ENCODE results near the gene KIRREL1.

The KIRREL1 gene

DNA sequence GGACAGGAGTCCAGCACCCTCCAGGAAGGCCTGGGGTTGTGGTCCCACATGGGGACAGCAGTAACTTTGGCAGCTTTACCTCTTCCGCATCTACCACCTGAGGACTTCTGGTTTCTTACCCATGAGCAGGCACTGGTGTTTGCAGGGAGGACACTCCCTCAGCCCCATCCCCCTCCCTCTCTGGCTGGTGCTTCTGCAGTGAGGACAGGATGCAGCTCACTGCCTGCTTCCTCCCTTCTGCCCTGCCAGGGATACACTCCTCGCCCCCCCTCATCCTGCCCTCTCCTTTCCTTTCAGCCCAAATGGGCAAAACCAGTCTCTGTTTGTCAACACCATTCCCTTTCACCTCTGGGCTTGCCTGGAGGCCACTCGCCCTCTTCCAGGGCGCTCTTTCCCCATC lies 62.4 kb downstream of the KIRREL1 start:
- no peak overlapping the region for H2AK5ac ChIP-seq (ENCODE audit: low read length)
- peaks cover 10% of the 10 kb centered on the region for H3K79me2 ChIP-seq (ENCODE audit: control insufficient read depth, insufficient read depth, low read length)
- H4K8ac ChIP-seq (ENCODE audit: low read depth, low read length): no peak overlapping the region
- no peak overlapping the region for H3K27ac ChIP-seq (ENCODE audit: low read depth, low read length)
- peaks cover 17% of the 10 kb centered on the region for H3K79me1 ChIP-seq (ENCODE audit: low read length)
- H3K4me2 ChIP-seq (ENCODE audit: low read length): no peak overlapping the region
- H3K4ac ChIP-seq (ENCODE audit: low read depth, low read length): no peak overlapping the region
- H2BK120ac ChIP-seq (ENCODE audit: low read depth, low read length): no peak overlapping the region
- H3K4me3 ChIP-seq (ENCODE audit: low read length): no peak overlapping the region
- H2BK5ac ChIP-seq (ENCODE audit: low read length): no peak overlapping the region
- DNase-seq: peak; percentile 40
- WGBS (ENCODE audit: extremely low coverage, insufficient coverage, low lambda C conversion rate): no CpG with 5 or more reads among the region's 4 CpGs
- H4K5ac ChIP-seq (ENCODE audit: low read length): no peak overlapping the region
- H3K36me3 ChIP-seq (ENCODE audit: control insufficient read depth, insufficient read depth, low read length): peaks cover 1% of the 10 kb centered on the region
- H3K18ac ChIP-seq (ENCODE audit: low read length): no peak overlapping the region
- no peaks in the 10 kb centered on the region for H3K27me3 ChIP-seq (ENCODE audit: insufficient read depth, low read length, poor library complexity)
- H2BK15ac ChIP-seq (replicated peaks; ENCODE audit: low read depth): no peak overlapping the region
- H3K9ac ChIP-seq (ENCODE audit: low read length): no peak overlapping the region
- no peak overlapping the region for H3K23ac ChIP-seq (ENCODE audit: low read length)
- peak overlapping the region; percentile 36 for H3K56ac ChIP-seq (ENCODE audit: low read length)
- peaks cover 22% of the 10 kb centered on the region for H3K4me1 ChIP-seq (ENCODE audit: control insufficient read depth, low read depth, low read length)

DNA sequence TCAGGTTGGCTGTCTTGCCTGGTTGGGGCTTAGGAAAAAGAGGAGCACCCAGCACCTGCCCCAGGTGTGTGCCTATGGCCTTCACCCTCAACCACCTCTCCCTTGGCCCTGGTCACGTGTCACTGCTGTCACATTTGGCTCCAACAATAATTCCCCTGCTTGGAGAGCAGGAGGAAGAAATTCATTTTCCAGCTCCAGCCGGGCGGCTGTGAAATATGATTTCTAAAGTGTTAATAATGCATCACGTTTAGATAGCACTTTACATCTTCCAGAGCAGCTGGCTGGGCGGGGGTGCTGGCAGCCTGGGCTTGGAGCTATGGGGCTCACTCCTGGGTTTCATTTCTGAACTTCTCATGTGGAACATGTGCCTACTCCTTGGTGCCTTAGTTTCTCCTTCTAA lies 63.1 kb downstream of the KIRREL1 start:
- Histone ChIP-seq H3K27ac (ENCODE audit: low read depth, low read length) (no peak overlapping the region), H3K4me1 (ENCODE audit: control insufficient read depth, low read depth, low read length) (peaks cover 29% of the 10 kb centered on the region)
- WGBS (ENCODE audit: extremely low coverage, insufficient coverage, low lambda C conversion rate): no CpG with 5 or more reads among the region's 5 CpGs

DNA sequence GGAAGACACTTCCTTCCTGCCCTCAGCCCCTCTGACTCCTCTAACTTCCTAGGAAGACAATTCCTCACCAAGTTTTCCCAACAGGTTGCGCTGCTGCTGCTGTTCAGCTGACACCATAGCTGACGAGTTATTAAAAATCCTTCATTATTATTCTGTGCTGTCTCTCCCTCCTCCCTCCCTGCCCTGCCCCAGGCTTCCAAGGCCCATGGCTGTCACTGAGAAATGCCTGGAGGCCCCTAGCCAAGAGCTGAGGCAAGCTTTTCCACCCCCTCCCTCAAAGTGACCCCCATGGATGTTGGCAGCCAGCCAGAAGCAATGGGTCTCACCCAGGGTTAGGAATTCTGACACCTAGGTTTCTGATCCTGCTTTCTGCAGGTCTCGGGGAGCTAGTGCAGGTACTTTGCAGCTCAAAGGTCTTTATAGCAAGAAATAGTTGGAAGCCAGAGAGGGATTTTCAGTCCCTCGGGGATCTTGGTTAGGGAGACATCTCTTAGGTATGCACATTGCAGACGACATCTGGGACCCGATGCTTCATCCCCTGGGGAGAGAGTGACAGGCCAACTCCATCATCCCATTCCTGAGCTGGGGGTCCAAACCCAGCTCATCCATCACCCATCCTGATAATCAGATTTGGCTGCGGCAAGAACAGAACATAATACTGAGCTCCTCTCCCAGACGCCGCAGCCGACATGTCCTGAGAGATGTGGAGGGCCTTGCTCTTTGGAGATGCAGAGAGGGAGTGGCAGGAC lies 65.0 kb downstream of the KIRREL1 start:
- no peak overlapping the region for H2AK5ac ChIP-seq (ENCODE audit: low read length)
- no peak overlapping the region for H4K8ac ChIP-seq (ENCODE audit: low read depth, low read length)
- H3K79me2 ChIP-seq (ENCODE audit: control insufficient read depth, insufficient read depth, low read length): peaks cover 10% of the 10 kb centered on the region
- H3K4me1 ChIP-seq (ENCODE audit: control insufficient read depth, low read depth, low read length): peaks cover 32% of the 10 kb centered on the region
- no peaks in the 10 kb centered on the region for H3K36me3 ChIP-seq (ENCODE audit: control insufficient read depth, insufficient read depth, low read length)
- DNase-seq: no peak
- no peak overlapping the region for H3K4me2 ChIP-seq (ENCODE audit: low read length)
- no peak overlapping the region for H3K18ac ChIP-seq (ENCODE audit: low read length)
- H3K9ac ChIP-seq (ENCODE audit: low read length): no peak overlapping the region
- H3K27me3 ChIP-seq (ENCODE audit: insufficient read depth, low read length, poor library complexity): no peaks in the 10 kb centered on the region
- H2BK120ac ChIP-seq (ENCODE audit: low read depth, low read length): no peak overlapping the region
- H3K56ac ChIP-seq (ENCODE audit: low read length): no peak overlapping the region
- no peak overlapping the region for H2BK15ac ChIP-seq (replicated peaks; ENCODE audit: low read depth)
- H3K79me1 ChIP-seq (ENCODE audit: low read length): peaks cover 28% of the 10 kb centered on the region
- H3K4ac ChIP-seq (ENCODE audit: low read depth, low read length): no peak overlapping the region
- no CpG with 5 or more reads among the region's 10 CpGs for WGBS (ENCODE audit: extremely low coverage, insufficient coverage, low lambda C conversion rate)
- H2BK5ac ChIP-seq (ENCODE audit: low read length): no peak overlapping the region
- no peak overlapping the region for H3K4me3 ChIP-seq (ENCODE audit: low read length)
- H3K27ac ChIP-seq (ENCODE audit: low read depth, low read length): no peak overlapping the region
- no peak overlapping the region for H3K23ac ChIP-seq (ENCODE audit: low read length)
- no peak overlapping the region for H4K5ac ChIP-seq (ENCODE audit: low read length)

More for the DNA sequence above, 63.1 kb downstream of the KIRREL1 start:
- Histone ChIP-seq H4K5ac (ENCODE audit: low read length) (no peak overlapping the region), H3K4me2 (ENCODE audit: low read length) (no peak overlapping the region), H2AK5ac (ENCODE audit: low read length) (no peak overlapping the region), H3K36me3 (ENCODE audit: control insufficient read depth, insufficient read depth, low read length) (no peaks in the 10 kb centered on the region), H3K4ac (ENCODE audit: low read depth, low read length) (no peak overlapping the region), H3K23ac (ENCODE audit: low read length) (no peak overlapping the region), H4K8ac (ENCODE audit: low read depth, low read length) (no peak overlapping the region), H3K4me3 (ENCODE audit: low read length) (no peak overlapping the region), H3K27me3 (ENCODE audit: insufficient read depth, low read length, poor library complexity) (no peaks in the 10 kb centered on the region), H3K79me1 (ENCODE audit: low read length) (peaks cover 16% of the 10 kb centered on the region), H3K56ac (ENCODE audit: low read length) (no peak overlapping the region), H2BK120ac (ENCODE audit: low read depth, low read length) (no peak overlapping the region), H2BK5ac (ENCODE audit: low read length) (no peak overlapping the region), H3K9ac (ENCODE audit: low read length) (no peak overlapping the region), H3K79me2 (ENCODE audit: control insufficient read depth, insufficient read depth, low read length) (peaks cover 8% of the 10 kb centered on the region), H2BK15ac (replicated peaks; ENCODE audit: low read depth) (no peak overlapping the region), H3K18ac (ENCODE audit: low read length) (no peak overlapping the region)
- DNase-seq: no peak

DNA sequence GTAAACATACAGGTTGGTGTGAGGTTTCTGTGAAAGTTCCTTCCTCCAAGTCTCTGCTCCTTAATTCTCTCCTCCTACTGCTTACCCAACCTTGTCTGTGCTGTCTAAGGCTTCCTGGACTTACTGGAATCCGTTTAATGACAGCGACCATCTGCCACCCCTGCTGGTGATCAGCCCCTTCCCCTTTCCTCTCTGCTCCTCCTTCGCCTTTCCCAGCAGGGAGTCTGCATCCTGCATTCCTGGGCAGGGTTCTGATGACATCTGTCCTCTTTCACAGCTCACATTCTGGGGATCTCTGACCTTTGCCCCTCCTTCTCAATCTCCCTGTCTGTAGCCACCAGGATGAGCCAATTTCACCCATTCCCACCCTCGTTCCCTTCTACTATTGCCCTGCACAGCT lies 66.5 kb downstream of the KIRREL1 start:
- Histone ChIP-seq H3K56ac (ENCODE audit: low read length) (peak overlapping the region; percentile 11), H3K4ac (ENCODE audit: low read depth, low read length) (no peak overlapping the region), H3K79me1 (ENCODE audit: low read length) (peaks cover 32% of the 10 kb centered on the region), H3K18ac (ENCODE audit: low read length) (no peak overlapping the region), H3K79me2 (ENCODE audit: control insufficient read depth, insufficient read depth, low read length) (peaks cover 10% of the 10 kb centered on the region), H3K23ac (ENCODE audit: low read length) (no peak overlapping the region), H4K8ac (ENCODE audit: low read depth, low read length) (no peak overlapping the region), H4K5ac (ENCODE audit: low read length) (no peak overlapping the region), H3K9ac (ENCODE audit: low read length) (peak overlapping the region; percentile 2), H3K4me2 (ENCODE audit: low read length) (no peak overlapping the region), H3K4me3 (ENCODE audit: low read length) (no peak overlapping the region), H2AK5ac (ENCODE audit: low read length) (no peak overlapping the region), H3K27me3 (ENCODE audit: insufficient read depth, low read length, poor library complexity) (no peaks in the 10 kb centered on the region), H3K4me1 (ENCODE audit: control insufficient read depth, low read depth, low read length) (peaks cover 32% of the 10 kb centered on the region), H2BK120ac (ENCODE audit: low read depth, low read length) (no peak overlapping the region), H3K27ac (ENCODE audit: low read depth, low read length) (peak overlapping the region; percentile 66), H2BK15ac (replicated peaks; ENCODE audit: low read depth) (no peak overlapping the region), H3K36me3 (ENCODE audit: control insufficient read depth, insufficient read depth, low read length) (no peaks in the 10 kb centered on the region), H2BK5ac (ENCODE audit: low read length) (no peak overlapping the region)
- WGBS (ENCODE audit: extremely low coverage, insufficient coverage, low lambda C conversion rate): no CpG with 5 or more reads among the region's 4 CpGs
- peak; percentile 95 for DNase-seq

DNA sequence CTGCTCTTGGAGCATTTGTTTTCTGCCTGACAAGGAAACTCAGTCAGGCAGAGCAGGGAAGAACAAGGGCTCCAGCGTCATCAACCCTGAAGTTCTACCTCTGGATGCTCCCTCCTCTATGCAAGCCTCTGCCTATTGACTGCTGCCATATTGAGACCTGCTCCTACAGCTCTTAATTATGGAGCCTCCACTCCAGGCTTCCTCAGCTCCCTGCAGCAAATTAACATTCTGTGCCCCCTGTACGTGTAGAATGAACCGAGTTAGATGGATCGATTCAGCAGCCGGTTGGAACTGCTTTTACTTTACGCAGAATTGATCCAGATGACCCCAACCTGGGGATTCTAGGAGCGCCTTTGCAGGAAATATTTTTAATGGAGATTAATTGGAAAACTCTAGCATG lies 68.7 kb downstream of the KIRREL1 start:
- no peak overlapping the region for H3K27ac ChIP-seq (ENCODE audit: low read depth, low read length)
- no peak overlapping the region for H3K56ac ChIP-seq (ENCODE audit: low read length)
- no peak overlapping the region for H4K5ac ChIP-seq (ENCODE audit: low read length)
- H3K27me3 ChIP-seq (ENCODE audit: insufficient read depth, low read length, poor library complexity): no peaks in the 10 kb centered on the region
- H3K4me1 ChIP-seq (ENCODE audit: control insufficient read depth, low read depth, low read length): peaks cover 28% of the 10 kb centered on the region
- no peak overlapping the region for H3K4me2 ChIP-seq (ENCODE audit: low read length)
- no peak overlapping the region for H3K4ac ChIP-seq (ENCODE audit: low read depth, low read length)
- WGBS (ENCODE audit: extremely low coverage, insufficient coverage, low lambda C conversion rate): no CpG with 5 or more reads among the region's 7 CpGs
- H3K18ac ChIP-seq (ENCODE audit: low read length): no peak overlapping the region
- no peak overlapping the region for H2BK120ac ChIP-seq (ENCODE audit: low read depth, low read length)
- H3K79me2 ChIP-seq (ENCODE audit: control insufficient read depth, insufficient read depth, low read length): peaks cover 5% of the 10 kb centered on the region
- no peak overlapping the region for H2AK5ac ChIP-seq (ENCODE audit: low read length)
- H2BK5ac ChIP-seq (ENCODE audit: low read length): no peak overlapping the region
- H4K8ac ChIP-seq (ENCODE audit: low read depth, low read length): no peak overlapping the region
- peaks cover 31% of the 10 kb centered on the region for H3K79me1 ChIP-seq (ENCODE audit: low read length)
- no peaks in the 10 kb centered on the region for H3K36me3 ChIP-seq (ENCODE audit: control insufficient read depth, insufficient read depth, low read length)
- DNase-seq: no peak
- H2BK15ac ChIP-seq (replicated peaks; ENCODE audit: low read depth): no peak overlapping the region
- no peak overlapping the region for H3K23ac ChIP-seq (ENCODE audit: low read length)
- H3K4me3 ChIP-seq (ENCODE audit: low read length): no peak overlapping the region
- no peak overlapping the region for H3K9ac ChIP-seq (ENCODE audit: low read length)

DNA sequence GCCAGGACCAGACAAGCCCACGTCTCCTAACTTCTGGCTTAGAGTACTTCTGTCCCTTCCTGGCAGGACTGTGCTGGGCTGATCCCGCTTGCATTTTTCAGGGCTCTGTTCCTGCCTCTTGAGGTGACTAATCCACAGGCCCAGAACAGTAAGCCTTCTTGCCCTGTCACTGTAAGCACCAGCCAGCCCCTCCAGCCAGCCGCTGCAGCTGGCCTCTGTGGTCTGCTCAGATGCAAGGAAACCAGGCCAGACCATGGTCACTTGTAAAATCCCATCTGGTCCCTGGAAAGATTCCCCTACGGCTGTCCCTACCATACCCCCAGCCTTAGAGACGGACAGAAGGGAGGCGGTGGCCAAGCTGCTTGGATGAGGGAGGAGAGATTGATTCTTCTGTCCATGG lies 74.2 kb downstream of the KIRREL1 start:
- Histone ChIP-seq H3K79me1 (ENCODE audit: low read length) (peaks cover 22% of the 10 kb centered on the region), H3K23ac (ENCODE audit: low read length) (no peak overlapping the region), H4K5ac (ENCODE audit: low read length) (no peak overlapping the region), H3K4ac (ENCODE audit: low read depth, low read length) (no peak overlapping the region), H2BK15ac (replicated peaks; ENCODE audit: low read depth) (no peak overlapping the region), H2BK120ac (ENCODE audit: low read depth, low read length) (no peak overlapping the region), H3K27me3 (ENCODE audit: insufficient read depth, low read length, poor library complexity) (no peaks in the 10 kb centered on the region), H2BK5ac (ENCODE audit: low read length) (no peak overlapping the region), H2AK5ac (ENCODE audit: low read length) (no peak overlapping the region), H3K36me3 (ENCODE audit: control insufficient read depth, insufficient read depth, low read length) (no peaks in the 10 kb centered on the region), H3K9ac (ENCODE audit: low read length) (no peak overlapping the region), H3K56ac (ENCODE audit: low read length) (peak overlapping the region; percentile 22), H3K79me2 (ENCODE audit: control insufficient read depth, insufficient read depth, low read length) (peaks cover 5% of the 10 kb centered on the region), H3K4me1 (ENCODE audit: control insufficient read depth, low read depth, low read length) (peaks cover 2% of the 10 kb centered on the region), H4K8ac (ENCODE audit: low read depth, low read length) (no peak overlapping the region), H3K18ac (ENCODE audit: low read length) (no peak overlapping the region), H3K27ac (ENCODE audit: low read depth, low read length) (no peak overlapping the region), H3K4me3 (ENCODE audit: low read length) (no peak overlapping the region), H3K4me2 (ENCODE audit: low read length) (no peak overlapping the region)
- WGBS (ENCODE audit: extremely low coverage, insufficient coverage, low lambda C conversion rate): no CpG with 5 or more reads among the region's 6 CpGs
- DNase-seq: peak; percentile 45

Data from mesendoderm (in vitro differentiated cells).